HS-27A (cell line): ENCODE measurements around the gene PIBF1.
"Not testable (repeated sequence)": the region's sequence is repeated elsewhere in the genome, so short reads cannot be mapped to it uniquely, and the experiment has no call there.

Experiments used
- DNase-seq: peaks from one replicate; pipeline ENCODE4 v3.0.0-alpha.2; 2012; ENCODE audit warnings: low read depth, missing footprints

The PIBF1 gene

GRCh38 chr13:72820898-72821279 is 39.0 kb downstream of the PIBF1 start:
- DNase-seq: no peak

GRCh38 chr13:72823081-72823480 is 41.1 kb downstream of the PIBF1 start:
- no peak for DNase-seq

- no peak for DNase-seq
Measured at GRCh38 chr13:72823724-72824123, 41.8 kb downstream of the PIBF1 start.

- no peak for DNase-seq
Measured at GRCh38 chr13:72834601-72835000, 52.7 kb downstream of the PIBF1 start.

DNA sequence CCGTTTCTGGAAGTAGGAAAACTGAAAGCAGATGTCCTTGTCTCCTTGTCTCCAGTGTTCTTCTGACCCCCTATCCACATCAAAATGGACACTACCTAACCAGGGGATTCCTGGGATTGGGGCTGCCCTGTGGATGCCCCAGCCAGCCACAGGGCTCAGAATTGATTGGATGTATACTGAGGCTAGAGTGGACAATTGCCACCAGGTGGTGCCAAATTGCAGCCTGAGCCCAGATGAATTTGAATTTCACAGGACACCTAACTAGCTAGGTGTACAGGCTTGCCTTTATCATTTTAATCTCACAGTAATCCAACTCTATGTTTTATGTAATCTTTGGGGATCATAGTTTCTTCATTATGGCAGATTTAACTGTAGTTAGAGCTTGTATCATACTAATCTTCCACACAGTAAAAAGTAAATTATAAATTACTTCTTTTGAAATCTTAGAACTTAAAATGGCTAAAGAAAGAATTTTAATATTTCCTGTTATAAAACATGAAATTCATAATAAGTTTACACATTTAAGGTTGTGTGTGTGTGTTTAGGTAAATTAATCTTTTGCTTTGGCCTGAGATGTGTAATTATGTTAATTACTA is 58.0 kb downstream of the PIBF1 start:
- DNase-seq: peak; percentile 1

DNA sequence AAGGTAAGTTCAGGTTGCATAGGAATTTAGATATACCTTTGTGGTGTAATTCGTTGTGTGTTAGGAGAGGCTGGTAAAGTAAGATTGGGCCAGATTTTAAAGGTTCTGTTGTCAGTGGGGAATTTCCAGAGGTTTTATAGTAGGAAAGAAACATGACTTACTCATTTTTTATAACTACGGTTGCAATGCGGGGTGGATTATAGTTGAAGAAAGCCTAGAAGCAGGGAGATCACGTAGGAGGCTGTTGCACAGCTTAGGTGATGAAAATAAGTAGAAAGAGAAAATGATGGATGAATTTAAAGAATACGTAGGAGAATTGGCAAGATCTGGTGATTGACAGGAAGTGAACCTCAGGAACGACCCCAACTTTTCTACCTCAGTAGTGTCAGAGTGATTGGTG is 61.1 kb downstream of the PIBF1 start:
- DNase-seq: no peak

DNA sequence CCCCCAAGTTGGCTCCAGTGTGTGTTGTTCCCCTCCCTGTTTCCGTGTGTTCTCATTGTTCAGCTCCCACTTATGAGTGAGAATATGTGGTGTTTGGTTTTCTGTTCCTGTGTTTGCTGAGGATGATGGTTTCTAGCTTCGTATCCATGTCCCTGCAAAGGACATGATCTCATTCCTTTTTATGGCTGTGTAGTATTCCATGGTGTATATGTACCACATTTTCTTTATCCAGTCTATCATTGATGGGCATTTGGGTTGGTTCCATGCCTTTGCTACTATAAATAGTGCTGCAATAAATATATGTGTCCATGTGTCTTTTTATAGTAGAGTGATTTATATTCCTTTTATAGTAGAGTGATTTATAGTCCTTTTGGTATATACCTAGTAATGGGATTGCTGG is 63.2 kb downstream of the PIBF1 start:
- not testable (repeated sequence) for DNase-seq

GRCh38 chr13:72849571-72849970 is 67.6 kb downstream of the PIBF1 start:
- DNase-seq: no peak

DNA sequence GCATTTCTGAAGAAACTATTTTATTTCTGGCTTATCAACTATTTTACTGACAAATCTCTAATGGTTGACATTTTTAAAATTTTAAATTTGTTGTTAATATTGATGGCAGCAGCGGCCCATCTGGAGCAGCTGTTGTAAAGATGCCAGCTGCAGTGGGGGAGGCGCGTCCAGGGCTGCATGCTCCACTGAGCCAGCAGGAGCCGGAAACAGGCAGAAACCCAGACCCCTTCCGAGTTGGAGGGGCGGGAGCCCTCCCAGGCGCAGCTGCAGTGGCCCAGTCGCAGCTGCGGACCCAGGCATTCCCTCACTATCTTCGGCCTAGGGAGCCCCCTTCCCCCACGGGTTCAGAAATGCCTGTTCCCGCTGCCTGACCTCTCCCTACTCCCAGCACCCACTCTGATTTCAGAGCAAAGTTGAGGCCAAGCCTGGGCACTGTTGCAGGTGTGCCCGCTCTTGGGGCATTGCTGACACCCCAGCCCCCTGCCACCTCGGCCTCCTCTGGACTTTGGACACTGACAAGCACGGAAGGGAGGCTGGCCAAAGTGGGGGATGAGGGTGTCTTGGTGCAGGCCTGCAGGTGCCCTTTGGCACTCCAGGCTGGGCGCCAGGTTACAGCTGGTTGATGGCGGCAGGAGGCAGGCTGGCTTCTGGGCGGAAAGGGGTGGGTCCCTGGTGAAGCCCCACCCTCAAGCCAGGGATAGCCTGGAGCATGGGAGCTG is 69.2 kb downstream of the PIBF1 start:
- no peak for DNase-seq

DNA sequence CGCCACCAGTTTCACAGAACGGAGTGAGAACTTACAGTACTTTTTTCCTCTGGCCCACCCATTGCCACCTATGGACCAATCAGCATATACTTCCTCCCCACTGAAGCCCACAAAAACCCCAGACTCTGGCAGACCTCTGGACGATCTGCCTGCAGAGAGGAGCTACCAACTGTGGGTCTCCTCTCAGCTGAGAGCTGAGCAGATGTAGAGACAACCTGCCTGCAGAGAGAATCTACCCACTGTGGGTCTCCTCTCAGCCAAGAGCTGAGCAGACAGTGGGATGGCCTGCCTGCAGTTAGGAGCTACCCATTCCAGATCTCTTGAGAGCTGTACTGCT is 69.7 kb downstream of the PIBF1 start:
- DNase-seq: no peak

DNA sequence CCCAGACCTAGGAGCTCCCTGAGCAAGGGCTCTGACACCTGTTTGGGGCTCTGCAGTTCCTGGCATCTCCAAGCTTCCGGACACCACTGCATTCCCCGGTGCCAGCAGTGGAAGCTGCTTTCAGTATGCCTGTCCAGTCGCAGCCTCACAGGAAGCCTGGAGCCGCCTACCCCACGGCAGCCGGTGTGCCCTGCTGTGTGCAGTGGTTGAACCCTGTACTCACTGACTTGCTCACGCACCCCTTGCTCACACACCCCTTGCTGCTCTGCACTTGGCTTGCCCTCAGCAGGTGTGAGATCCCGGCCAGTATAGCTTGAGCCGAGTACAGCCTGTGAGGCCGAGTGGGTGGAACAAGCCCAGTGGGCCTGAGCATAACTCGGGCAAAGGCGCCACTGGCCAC is 70.3 kb downstream of the PIBF1 start:
- no peak for DNase-seq

DNA sequence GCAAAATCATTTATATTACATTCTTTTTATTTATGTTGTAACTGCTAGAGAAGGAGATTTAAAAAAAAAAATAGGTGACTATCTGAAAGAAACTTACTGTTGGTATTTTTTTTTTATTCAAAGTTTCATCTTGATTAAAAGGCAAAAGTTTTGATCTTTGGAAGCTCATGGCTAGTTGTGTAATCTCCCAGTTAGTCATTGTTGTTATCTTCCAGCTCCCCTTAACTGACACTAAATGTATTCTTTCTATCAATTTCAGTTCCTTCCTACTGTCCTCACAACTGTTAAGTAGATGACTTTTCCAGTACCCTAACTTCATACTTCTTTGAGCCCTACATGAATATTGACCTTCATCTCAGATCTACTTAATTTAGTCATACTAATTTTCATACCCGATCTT is 71.1 kb downstream of the PIBF1 start:
- DNase-seq: no peak

GRCh38 chr13:72864142-72865011 is 82.4 kb downstream of the PIBF1 start:
- no peak for DNase-seq

DNA sequence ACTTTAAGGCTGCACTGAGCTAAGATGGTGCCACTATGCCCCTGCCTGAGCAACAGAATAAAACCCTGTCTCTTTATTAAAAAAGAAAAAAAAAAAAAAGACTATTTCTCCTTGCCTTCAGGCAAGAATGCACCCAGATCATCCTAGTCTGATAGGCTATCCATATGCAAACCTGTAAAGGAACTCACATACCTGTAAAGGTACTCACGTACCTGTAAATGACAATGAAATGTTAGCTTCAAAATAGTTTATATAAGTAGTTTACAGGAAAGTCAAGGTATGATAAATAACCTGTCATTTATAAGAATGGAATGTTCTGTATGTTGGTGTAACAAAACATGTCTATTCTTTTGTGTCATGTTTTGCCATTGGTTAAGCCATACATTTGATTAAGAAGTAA is 86.3 kb downstream of the PIBF1 start:
- no peak for DNase-seq

DNA sequence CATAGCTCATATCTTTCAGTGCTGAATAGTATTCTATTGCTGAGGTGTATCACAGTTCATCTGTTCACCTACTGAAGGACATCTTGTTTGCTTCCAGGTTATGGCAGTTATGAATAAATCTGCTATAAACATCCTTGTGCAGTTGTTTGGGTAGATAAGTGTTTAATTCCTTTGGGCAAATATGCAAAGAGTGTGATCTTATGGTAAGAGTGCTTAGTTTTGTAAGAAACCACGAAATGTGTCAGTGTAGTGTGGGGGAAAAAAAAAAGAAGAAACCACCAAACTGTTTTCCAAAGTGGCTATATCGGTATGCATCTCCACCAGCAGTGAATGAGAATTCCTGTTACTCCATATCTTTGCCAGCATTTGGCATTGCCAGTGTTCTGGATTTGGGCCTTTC is 93.3 kb downstream of the PIBF1 start:
- DNase-seq: no peak

- no peak for DNase-seq
Measured at GRCh38 chr13:72884101-72884500, 102.2 kb downstream of the PIBF1 start.

- no peak for DNase-seq
Measured at GRCh38 chr13:72886272-72887067, 104.5 kb downstream of the PIBF1 start.

DNA sequence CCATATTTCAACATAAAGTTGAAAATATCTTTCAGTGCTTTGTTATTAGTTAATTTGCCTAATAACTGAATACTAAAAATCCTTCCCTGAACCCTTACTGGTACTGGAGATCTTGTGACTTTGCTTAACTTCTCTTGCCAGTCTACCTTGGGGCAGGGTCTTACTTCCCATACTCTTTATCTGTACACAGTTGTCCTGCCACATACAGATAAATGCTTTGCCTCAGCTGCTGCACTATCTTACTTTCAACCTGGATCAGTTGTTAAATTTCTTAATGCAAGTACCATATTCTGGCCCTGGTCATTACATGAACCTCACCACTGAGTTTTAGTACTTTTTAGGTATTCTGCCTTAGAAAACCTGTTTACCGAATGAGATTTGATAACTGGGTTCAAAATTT is 107.6 kb downstream of the PIBF1 start:
- DNase-seq: no peak

GRCh38 chr13:72890546-72890945 is 108.6 kb downstream of the PIBF1 start:
- no peak for DNase-seq

- no peak for DNase-seq
Measured at GRCh38 chr13:72891423-72891822, 109.5 kb downstream of the PIBF1 start.

DNA sequence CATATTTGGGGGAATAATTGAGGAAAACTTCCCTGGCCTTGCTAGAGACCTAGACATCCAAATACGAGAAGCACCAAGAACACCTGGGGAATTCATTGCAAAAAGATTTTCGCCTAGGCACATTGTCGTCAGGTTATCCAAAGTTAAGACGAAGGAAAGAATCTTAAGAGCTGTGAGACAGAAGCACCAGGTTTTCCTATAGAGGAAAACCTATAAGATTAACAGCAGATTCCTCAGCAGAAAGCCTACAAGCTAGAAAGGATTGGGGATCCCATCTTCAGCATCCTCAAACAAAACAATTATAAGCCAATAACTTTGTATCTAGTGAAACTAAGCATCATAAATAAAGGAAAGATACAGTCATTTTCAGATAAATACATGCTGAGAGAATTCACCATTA is 114.9 kb downstream of the PIBF1 start:
- DNase-seq: no peak

DNA sequence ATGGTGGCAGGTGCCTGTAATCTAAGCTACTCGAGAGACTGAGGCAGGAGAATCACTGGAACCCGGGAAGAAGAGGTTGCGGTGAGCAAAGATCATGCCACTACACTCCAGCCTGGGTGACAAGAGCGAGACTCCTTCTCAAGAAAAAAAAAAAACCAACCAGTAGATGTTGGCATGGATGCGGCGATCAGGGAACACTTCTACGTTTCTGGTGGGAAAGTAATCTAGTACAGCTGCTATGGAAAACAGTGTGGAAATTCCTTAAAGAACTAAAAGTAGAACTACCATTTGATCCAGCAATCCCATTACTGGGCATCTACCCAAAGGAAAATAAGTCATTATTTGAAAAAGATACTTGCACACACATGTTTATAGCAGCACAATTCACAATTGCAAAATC is 119.6 kb downstream of the PIBF1 start:
- not testable (repeated sequence) for DNase-seq
